HFFc6 (cell line): ENCODE results near the gene ZFP36L2. TPM values are rescaled to one million over a fixed set of nuclear protein-coding genes. Genes with fewer than 3 reads are reported as not detected.

Experiments
- DNase-seq: peaks from one replicate; pipeline ENCODE4 v3.0.0-alpha.2; 2018
- H3K27ac Mint-ChIP-seq: 2 replicates; pipeline ENCODE4 v1.8.0; 2020; ENCODE audit warnings: mild to moderate bottlenecking, mixed read lengths
- H3K27me3 Mint-ChIP-seq: 2 replicates; pipeline ENCODE4 v1.8.0; 2021; ENCODE audit warnings: mild to moderate bottlenecking, moderate library complexity, mixed read lengths; ENCODE audit not compliant: insufficient read depth
- H3K36me3 Mint-ChIP-seq: 2 replicates; pipeline ENCODE4 v1.8.0; 2021; ENCODE audit warnings: low read depth, mixed read lengths
- H3K4me1 Mint-ChIP-seq: 2 replicates; pipeline ENCODE4 v1.8.0; 2020; ENCODE audit warnings: low read depth, mixed read lengths
- H3K4me3 Mint-ChIP-seq: 2 replicates; pipeline ENCODE4 v1.8.0; 2020; ENCODE audit warnings: mild to moderate bottlenecking, moderate library complexity, mixed read lengths
- H3K9me3 Mint-ChIP-seq: 2 replicates; pipeline ENCODE4 v1.8.0; 2020; ENCODE audit warnings: mild to moderate bottlenecking, mixed read lengths
- total RNA-seq, 6 experiments: library from RNA; stranded (reverse); fragmentation: NEBNext Ultra II Directional; extraction: Animal tissue kit (Norgen Biotek cat#: 25700); gene quantifications; 2 replicates in 1 of 6; 3 replicates in 5 of 6; pipeline ENCODE4 v1.2.3, GENCODE V29; 2021
- TF ChIP-seq, protein P1 (sequence below): fragments of 200-600 bp; sonication (generic); IDR thresholded peaks from 2 replicates; pipeline ENCODE4 v1.5.0; 2021; ENCODE audit warnings: antibody characterized with exemption, mild to moderate bottlenecking

ZFP36L2 gene
- total RNA-seq, 6 experiments from 2014 or later, result 66.6 to 94.5 (median 81.5) TPM

DNA sequence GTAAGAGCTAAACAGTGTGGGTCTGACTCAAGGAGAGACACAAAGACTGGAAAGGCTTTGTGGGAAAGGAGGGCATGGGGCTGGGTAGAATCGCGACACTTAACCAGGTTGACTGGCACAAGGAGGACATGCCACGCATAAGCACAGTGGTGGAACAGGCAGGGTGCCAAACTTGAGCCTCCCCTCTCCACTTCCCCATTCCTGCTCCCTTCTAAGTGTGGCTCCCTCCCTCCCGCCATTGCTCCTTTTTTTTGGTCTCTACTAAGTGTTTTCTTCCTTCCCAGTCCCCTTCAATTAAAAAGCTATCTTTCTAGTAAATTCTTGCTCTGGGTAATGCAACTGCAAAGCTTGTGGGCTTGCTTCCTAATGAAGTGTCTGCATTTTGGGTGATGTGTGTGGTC is 40.3 kb upstream of the ZFP36L2 start:
- no peaks in the 10 kb centered on the region for H3K9me3 Mint-ChIP-seq
- no peak for DNase-seq
- TF ChIP-seq, protein P1, sequence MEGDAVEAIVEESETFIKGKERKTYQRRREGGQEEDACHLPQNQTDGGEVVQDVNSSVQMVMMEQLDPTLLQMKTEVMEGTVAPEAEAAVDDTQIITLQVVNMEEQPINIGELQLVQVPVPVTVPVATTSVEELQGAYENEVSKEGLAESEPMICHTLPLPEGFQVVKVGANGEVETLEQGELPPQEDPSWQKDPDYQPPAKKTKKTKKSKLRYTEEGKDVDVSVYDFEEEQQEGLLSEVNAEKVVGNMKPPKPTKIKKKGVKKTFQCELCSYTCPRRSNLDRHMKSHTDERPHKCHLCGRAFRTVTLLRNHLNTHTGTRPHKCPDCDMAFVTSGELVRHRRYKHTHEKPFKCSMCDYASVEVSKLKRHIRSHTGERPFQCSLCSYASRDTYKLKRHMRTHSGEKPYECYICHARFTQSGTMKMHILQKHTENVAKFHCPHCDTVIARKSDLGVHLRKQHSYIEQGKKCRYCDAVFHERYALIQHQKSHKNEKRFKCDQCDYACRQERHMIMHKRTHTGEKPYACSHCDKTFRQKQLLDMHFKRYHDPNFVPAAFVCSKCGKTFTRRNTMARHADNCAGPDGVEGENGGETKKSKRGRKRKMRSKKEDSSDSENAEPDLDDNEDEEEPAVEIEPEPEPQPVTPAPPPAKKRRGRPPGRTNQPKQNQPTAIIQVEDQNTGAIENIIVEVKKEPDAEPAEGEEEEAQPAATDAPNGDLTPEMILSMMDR, result no peak
- H3K4me1 Mint-ChIP-seq, result peaks cover 44% of the 10 kb centered on the region
- no peak overlapping the region for H3K27ac Mint-ChIP-seq
- no peak overlapping the region for H3K4me3 Mint-ChIP-seq
- no peaks in the 10 kb centered on the region for H3K36me3 Mint-ChIP-seq
- peaks cover 2% of the 10 kb centered on the region for H3K27me3 Mint-ChIP-seq

DNA sequence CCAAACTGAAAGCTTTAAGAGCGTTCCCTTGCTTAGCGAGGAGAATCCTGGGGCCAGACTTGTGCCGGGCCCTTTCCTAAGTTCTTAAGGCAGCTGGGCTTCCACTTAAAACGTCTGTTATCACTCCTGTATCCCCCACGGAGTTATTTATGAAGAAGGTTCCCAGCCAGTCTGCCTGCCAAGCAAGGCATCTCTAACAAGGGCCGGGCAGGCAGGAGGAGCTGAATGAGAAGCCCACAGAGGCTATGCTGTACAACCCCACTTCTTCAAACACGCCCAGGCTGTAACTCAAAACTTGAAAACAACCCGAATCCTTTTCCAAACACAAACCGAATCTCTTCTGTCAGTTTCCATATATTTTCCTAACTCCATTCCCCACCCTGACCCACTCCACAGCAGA is 39.0 kb upstream of the ZFP36L2 start:
- peaks cover 2% of the 10 kb centered on the region for H3K27me3 Mint-ChIP-seq
- no peak overlapping the region for H3K27ac Mint-ChIP-seq
- H3K4me3 Mint-ChIP-seq, result no peak overlapping the region
- no peaks in the 10 kb centered on the region for H3K36me3 Mint-ChIP-seq
- no peak for DNase-seq
- H3K4me1 Mint-ChIP-seq, result peaks cover 36% of the 10 kb centered on the region
- H3K9me3 Mint-ChIP-seq, result no peaks in the 10 kb centered on the region
- TF ChIP-seq, protein P1, result no peak

DNA sequence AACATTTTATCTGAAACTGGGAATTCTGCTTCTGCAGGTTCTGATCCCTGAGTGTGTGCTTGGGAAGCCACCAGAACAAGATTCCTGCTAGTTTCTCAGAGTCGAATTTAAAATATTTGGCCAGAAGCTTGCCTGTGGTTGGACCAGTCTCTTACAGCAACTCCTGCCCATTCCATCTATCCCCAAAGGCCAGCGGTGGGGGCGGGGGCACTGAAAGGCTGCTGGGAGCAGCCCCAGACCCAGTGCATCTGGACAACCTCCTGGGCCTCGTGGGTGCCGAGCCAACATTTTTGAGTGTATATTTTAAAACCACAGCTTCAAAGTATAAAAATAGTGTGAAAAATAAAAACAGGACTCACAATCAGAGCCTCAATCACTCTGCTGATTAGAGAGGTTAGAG is 38.6 kb upstream of the ZFP36L2 start:
- H3K27ac Mint-ChIP-seq, result no peak overlapping the region
- H3K27me3 Mint-ChIP-seq, result peaks cover 2% of the 10 kb centered on the region
- H3K4me1 Mint-ChIP-seq, result peaks cover 32% of the 10 kb centered on the region
- no peak overlapping the region for H3K4me3 Mint-ChIP-seq
- no peak for DNase-seq
- TF ChIP-seq, protein P1, result no peak
- no peaks in the 10 kb centered on the region for H3K36me3 Mint-ChIP-seq
- H3K9me3 Mint-ChIP-seq, result no peaks in the 10 kb centered on the region

DNA sequence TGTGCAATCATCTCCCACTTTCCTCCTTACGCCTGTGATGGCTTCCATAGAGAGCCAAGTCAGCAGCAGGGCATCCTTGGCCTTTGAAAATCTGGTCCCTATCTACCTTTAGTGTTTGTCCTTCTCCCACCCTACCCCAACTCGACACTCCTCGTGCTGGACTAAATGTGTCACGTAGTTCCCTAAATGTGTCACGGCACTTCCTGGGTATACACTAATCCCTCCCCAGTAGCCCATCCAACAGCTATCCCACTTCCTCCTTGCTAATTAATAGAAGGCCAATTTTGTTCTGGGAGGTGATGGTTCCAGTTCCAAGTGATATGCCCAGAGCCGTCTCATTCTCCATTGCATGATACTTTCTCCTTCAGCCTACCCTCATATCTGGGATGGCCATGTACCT is 36.5 kb upstream of the ZFP36L2 start:
- H3K27me3 Mint-ChIP-seq, result peaks cover 2% of the 10 kb centered on the region
- no peaks in the 10 kb centered on the region for H3K36me3 Mint-ChIP-seq
- H3K4me3 Mint-ChIP-seq, result no peak overlapping the region
- H3K9me3 Mint-ChIP-seq, result no peaks in the 10 kb centered on the region
- H3K4me1 Mint-ChIP-seq, result peaks cover 12% of the 10 kb centered on the region
- TF ChIP-seq, protein P1, result no peak
- no peak for DNase-seq
- no peak overlapping the region for H3K27ac Mint-ChIP-seq

DNA sequence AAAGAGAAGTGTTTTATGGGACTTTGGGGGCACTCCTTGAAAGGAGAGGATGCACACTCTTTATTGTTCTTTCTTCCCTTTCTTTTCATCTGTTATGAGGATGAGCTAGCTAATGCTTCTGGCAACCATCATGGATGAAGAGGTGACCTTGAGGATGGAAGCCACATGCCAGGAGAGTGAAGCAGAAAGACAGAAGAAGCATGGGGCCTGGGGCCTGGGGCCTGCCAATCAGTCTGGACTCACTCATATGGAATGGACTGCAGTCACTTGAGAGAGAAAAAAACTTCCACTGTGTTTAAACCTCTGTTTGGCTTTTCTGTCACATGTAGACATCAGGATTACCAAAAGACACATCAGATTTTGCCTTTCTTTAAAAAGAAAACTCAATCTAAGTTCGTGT is 35.8 kb upstream of the ZFP36L2 start:
- H3K4me1 Mint-ChIP-seq, result peaks cover 9% of the 10 kb centered on the region
- peak; percentile 6 for DNase-seq
- H3K9me3 Mint-ChIP-seq, result no peaks in the 10 kb centered on the region
- no peaks in the 10 kb centered on the region for H3K36me3 Mint-ChIP-seq
- no peak overlapping the region for H3K4me3 Mint-ChIP-seq
- no peak overlapping the region for H3K27ac Mint-ChIP-seq
- TF ChIP-seq, protein P1, result no peak
- H3K27me3 Mint-ChIP-seq, result peaks cover 2% of the 10 kb centered on the region

DNA sequence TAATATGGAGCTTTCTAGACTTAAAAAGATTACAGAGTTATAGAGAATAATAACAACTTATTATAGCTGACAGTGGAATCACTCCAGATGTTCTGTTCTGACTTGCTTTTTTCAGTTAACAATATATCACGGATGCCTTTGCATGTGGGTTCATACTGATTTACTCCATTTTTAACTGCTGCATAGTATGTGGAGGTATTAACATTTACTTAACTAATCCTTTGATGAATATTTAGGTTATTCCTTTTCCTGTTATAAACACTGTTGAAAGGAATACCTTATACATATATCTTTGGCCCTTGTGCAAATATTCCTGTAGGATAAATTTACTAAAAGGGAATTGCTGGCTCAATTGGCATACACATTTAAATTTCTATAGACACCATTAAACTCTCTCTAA is 33.1 kb upstream of the ZFP36L2 start:
- DNase-seq, result no peak
- Mint-ChIP-seq H3K4me3 (no peak overlapping the region), H3K27me3 (peaks cover 2% of the 10 kb centered on the region)

More for the DNA sequence above, 33.1 kb upstream of the ZFP36L2 start:
- Mint-ChIP-seq H3K4me1 (peaks cover 9% of the 10 kb centered on the region), H3K27ac (no peak overlapping the region), H3K36me3 (peaks cover 2% of the 10 kb centered on the region; the same call in 1 of the 2 replicates), H3K9me3 (no peaks in the 10 kb centered on the region)
- TF ChIP-seq, protein P1, result no peak
